A549 treated with CORT108297 at 1 μM for 4 hours (cell line): ENCODE results near the gene KRT72. TPM values are rescaled to one million over a fixed set of nuclear protein-coding genes. Genes with fewer than 3 reads are reported as not detected.

Source experiments
- total RNA-seq: library from RNA; stranded (reverse); fragments of 200-300 nt; extraction: Qiagen RNA extraction; gene quantifications from 5 replicates; pipeline ENCODE4 v1.2.3, GENCODE V29; 2022

The KRT72 gene
- 0.05 TPM in 1 of 5 replicates, not detected in the others for total RNA-seq

DNA sequence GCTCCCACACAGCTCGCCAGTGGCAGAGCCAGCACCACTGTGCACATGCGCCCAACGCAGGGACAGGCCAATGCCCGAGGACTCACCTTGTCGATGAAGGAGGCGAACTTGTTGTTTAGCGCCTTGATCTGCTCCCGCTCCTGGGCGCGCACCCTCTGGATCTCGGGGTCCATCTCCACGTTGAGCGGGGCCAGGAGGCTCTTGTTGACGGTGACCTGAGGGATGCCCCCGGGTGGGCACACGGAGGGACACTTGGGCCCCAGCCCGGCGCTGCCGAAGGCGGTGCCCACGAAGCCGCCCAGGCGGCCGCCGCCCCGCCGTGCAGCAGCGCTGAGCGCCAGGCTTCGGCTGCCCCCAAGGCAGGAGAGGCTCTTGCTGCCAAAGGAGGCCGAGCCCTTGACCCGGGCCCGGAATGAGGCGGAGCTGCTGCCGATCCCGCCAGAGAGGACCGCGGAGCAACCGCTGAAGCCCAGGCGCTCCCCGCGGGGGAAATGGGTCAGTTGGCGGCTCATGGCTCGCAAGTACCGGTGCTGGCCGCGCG lies at the start of gene KRT72:
Gene KRT72 (minus strand): TSS at position 523 of the 541 bp plus-strand sequence. CDS start 11 bp downstream, at position 512.

DNA sequence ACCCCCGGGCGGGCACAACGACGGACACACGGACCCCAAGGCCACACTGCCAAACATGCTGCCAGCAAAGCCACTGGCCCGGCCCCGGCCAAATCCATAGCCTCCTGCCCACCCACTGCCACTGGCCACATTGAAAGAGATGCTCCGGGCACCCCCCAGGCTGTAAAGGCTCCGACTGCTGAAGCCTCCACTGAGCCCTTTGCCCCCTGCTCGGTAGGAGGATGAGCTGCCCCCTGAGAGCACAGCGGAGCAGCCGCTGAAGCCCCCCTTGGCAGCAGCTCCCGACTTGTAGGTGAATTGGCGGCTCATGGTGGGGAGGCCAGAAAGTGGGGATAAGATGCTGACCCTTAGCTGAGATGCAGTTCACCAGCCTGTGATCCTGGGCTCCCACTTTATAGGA lies 17.0 kb upstream of the KRT72 start, which contains the start of gene KRT73:
Gene KRT73 (minus strand): TSS at position 344 of the 400 bp plus-strand sequence. CDS start 35 bp downstream, at position 309.

DNA sequence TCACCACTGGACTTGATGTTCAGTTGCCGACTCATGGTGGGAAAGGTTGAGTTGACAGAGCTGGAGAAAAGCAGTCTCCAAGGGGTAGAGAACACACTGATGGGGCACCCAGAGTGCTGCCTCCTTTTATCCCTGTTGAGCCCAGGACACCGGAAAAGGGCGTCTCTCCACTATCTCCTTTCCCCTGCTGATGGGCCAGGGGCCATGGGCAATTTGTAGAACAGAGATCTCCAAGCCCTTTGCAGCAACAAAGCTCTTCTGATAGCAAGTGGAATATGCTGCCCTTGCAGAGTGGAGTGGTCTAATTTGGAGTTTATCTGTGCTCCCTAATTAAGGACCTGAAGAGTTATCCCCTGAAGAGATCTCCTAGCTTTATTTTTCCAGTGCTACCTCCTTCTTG lies 27.5 kb downstream of the KRT72 start, which contains the start of gene KRT74:
Gene KRT74 (minus strand): TSS at position 101 of the 400 bp plus-strand sequence. CDS start 66 bp downstream, at position 35.

DNA sequence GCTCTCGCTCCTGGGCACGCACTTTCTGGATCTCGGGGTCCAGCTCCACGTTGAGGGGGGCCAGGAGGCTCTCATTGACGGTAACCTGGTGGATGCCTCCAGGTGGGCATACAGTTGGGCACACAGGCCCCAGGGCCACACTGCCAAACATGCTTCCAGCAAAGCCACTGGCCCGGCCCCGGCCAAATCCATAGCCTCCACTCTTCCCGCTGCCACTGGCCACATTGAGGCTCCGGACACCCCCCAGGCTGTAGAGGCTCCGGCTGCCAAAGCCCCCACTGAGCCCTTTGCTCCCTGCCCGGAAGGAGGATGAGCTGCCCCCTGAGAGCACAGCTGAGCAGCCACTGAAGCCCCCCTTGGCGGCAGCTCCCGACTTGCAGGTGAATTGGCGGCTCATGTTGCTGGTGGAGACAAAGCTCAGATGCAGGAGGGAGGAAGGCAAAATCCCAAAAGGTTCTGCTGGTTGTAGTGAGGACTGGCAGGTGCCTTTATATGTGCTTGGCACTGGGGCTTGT lies 48.5 kb downstream of the KRT72 start, which contains the start of gene KRT71:
Gene KRT71 (minus strand): TSS at position 465 of the 515 bp plus-strand sequence. CDS start 68 bp downstream, at position 397.

Other genes starting within 250 kb of the KRT72 start
- 0.02 to 0.06 TPM (median 0.05 TPM) in 3 of 5 replicates, not detected in the others for gene KRT85, start 234.0 kb downstream of the KRT72 start, total RNA-seq
- gene KRT84, start 215.8 kb downstream of the KRT72 start, total RNA-seq: not detected in 5 replicates
- not detected in 5 replicates for gene KRT82, start 195.1 kb downstream of the KRT72 start, total RNA-seq
- 0.13 to 0.21 TPM (median 0.16 TPM) in 5 replicates for gene KRT75, start 167.1 kb downstream of the KRT72 start, total RNA-seq
- gene KRT6B, start 149.3 kb downstream of the KRT72 start, total RNA-seq: 0.05 to 0.07 TPM (median 0.06 TPM) in 3 of 5 replicates, not detected in the others
- gene KRT6C, start 127.7 kb downstream of the KRT72 start, total RNA-seq: not detected in 5 replicates
- 1.4 to 2.9 TPM (median 1.6 TPM) in 5 replicates for gene KRT6A, start 108.2 kb downstream of the KRT72 start, total RNA-seq
- 0.08 to 0.27 TPM (median 0.21 TPM) in 5 replicates for gene KRT5, start 81.1 kb downstream of the KRT72 start, total RNA-seq
- gene KRT71, start 48.3 kb downstream of the KRT72 start, total RNA-seq: 0.05 TPM in 1 of 5 replicates, not detected in the others
- not detected in 5 replicates for gene KRT74, start 27.6 kb downstream of the KRT72 start, total RNA-seq
- gene KRT73, start 17.1 kb upstream of the KRT72 start, total RNA-seq: not detected in 5 replicates
- not detected in 5 replicates for gene KRT2, start 50.7 kb upstream of the KRT72 start, total RNA-seq
- not detected in 5 replicates for gene KRT1, start 78.9 kb upstream of the KRT72 start, total RNA-seq
- not detected in 5 replicates for gene KRT77, start 102.1 kb upstream of the KRT72 start, total RNA-seq
- gene KRT76, start 175.9 kb upstream of the KRT72 start, total RNA-seq: not detected in 5 replicates
- gene KRT3, start 194.7 kb upstream of the KRT72 start, total RNA-seq: 0.05 to 0.09 TPM (median 0.06 TPM) in 4 of 5 replicates, not detected in the other
- gene KRT4, start 212.7 kb upstream of the KRT72 start, total RNA-seq: 2.8 to 3.8 TPM (median 3.0 TPM) in 5 replicates
- 0.05 to 0.14 TPM (median 0.09 TPM) in 4 of 5 replicates, not detected in the other for gene KRT79, start 232.8 kb upstream of the KRT72 start, total RNA-seq
- gene KRT78, start 247.5 kb upstream of the KRT72 start, total RNA-seq: 0.08 to 0.14 TPM (median 0.10 TPM) in 3 of 5 replicates, not detected in the others